HCT116 (cell line): ENCODE results near the gene RGS11. TPM values are rescaled to one million over a fixed set of nuclear protein-coding genes. Genes with fewer than 3 reads are reported as not detected.

Experiments used
- ATAC-seq: fragments of 200-7000 bp; cut with Tn5 transposase; 2 replicates; pipeline ENCODE4 v1.9.1; 2020; ENCODE audit warnings: mild to moderate bottlenecking, moderate library complexity
- BruUV-seq: library from RNA; stranded (reverse); fragments of 400-500 nt; replicated peaks from 2 replicates; lab custom pipeline; 2021; lab: Mats Ljungman, UMichigan
- CTCF ChIA-PET: fragments of 300-600 bp; sonication (Branson Sonifier 250); formaldehyde crosslinking; loops from one replicate; lab custom pipeline; 2021; ENCODE audit warnings: antibody characterized with exemption; lab: Charles Lee
- POLR2A ChIA-PET: fragments of 300-600, 350-600 bp; sonication (Branson Sonifier 250); formaldehyde crosslinking; loops from one replicate; lab custom pipeline; 2021; ENCODE audit warnings: antibody characterized with exemption; lab: Charles Lee
- RAD21 ChIA-PET, 2 experiments: fragments of 300-600 bp; sonication (Branson Sonifier 250); formaldehyde crosslinking; loops; one replicate each; lab custom pipeline; 2023; ENCODE audit warnings: low total read pairs in 2 of 2; ENCODE audit not compliant: uncharacterized antibody in 2 of 2, unreplicated experiment in 2 of 2, low non-redundant PET in 1 of 2; lab: Charles Lee
- DNase-seq: peaks from one replicate; pipeline ENCODE4 v3.0.0-alpha.2; 2010; ENCODE audit warnings: low read depth, low spot score
- H2AFZ ChIP-seq: fragments of 200-600 bp; shearing (Covaris generic), sonication (generic); 2 replicates; pipeline ENCODE4 v1.6.1; 2017; ENCODE audit warnings: low read depth, mixed run types, mixed read lengths, antibody characterized with exemption, low read length; ENCODE audit not compliant: poor library complexity, severe bottlenecking
- H3K27ac ChIP-seq: 2 replicates; pipeline ENCODE4 v1.5.1; 2012; ENCODE audit warnings: low read depth, low read length
- H3K27me3 ChIP-seq: fragments of 200-600 bp; sonication (generic); 2 replicates; pipeline ENCODE4 v1.6.1; 2016; ENCODE audit warnings: mixed run types, low read length, mixed read lengths; ENCODE audit not compliant: insufficient read depth
- H3K36me3 ChIP-seq, 2 experiments: fragments of 200-500 bp in 1 of 2; fragments of 200-600 bp in 1 of 2; sonication (Bioruptor generic) in 1 of 2; sonication (generic) in 1 of 2; 2 replicates each; pipeline versions ENCODE4 v1.5.1 to v1.6.1; 2014 to 2016; ENCODE audit warnings: low read length in 2 of 2, inconsistent platforms in 1 of 2, mixed read lengths in 1 of 2, mixed run types in 1 of 2; ENCODE audit not compliant: insufficient read depth in 2 of 2, control insufficient read depth in 1 of 2
- H3K4me1 ChIP-seq, 2 experiments: fragments of 200-600 bp in 1 of 2; sonication (generic) in 1 of 2; 2 replicates each; pipeline versions ENCODE4 v1.5.1 to v1.6.1; 2012 to 2017; ENCODE audit warnings: low read length in 2 of 2, inconsistent platforms in 1 of 2, mild to moderate bottlenecking in 1 of 2, mixed read lengths in 1 of 2, mixed run types in 1 of 2, moderate library complexity in 1 of 2; ENCODE audit not compliant: insufficient read depth in 2 of 2, control insufficient read depth in 1 of 2
- H3K4me2 ChIP-seq: fragments of 200-600 bp; sonication (generic); 2 replicates; pipeline ENCODE4 v1.6.1; 2017; ENCODE audit warnings: mixed run types, low read length, mixed read lengths
- H3K4me3 ChIP-seq, 2 experiments: fragments of 200-600 bp in 1 of 2; sonication (generic) in 1 of 2; replicated peaks in 1 of 2; 2 replicates each; pipeline ENCODE4 v1.5.1; 2011 to 2016; ENCODE audit warnings: low read length in 2 of 2, control low read depth in 1 of 2, low read depth in 1 of 2, mild to moderate bottlenecking in 1 of 2, mixed read lengths in 1 of 2, mixed run types in 1 of 2
- H3K79me2 ChIP-seq: fragments of 200-600 bp; sonication (generic); 2 replicates; pipeline ENCODE4 v1.6.1; 2017; ENCODE audit warnings: mild to moderate bottlenecking, mixed run types, low read length, moderate library complexity, mixed read lengths; ENCODE audit not compliant: insufficient read depth
- H3K9ac ChIP-seq: fragments of 200-600 bp; sonication (generic); 2 replicates; pipeline ENCODE4 v1.6.1; 2016; ENCODE audit warnings: low read length, mixed read lengths
- H3K9me2 ChIP-seq: fragments of 200-600 bp; sonication (generic), shearing (Covaris generic); 2 replicates; pipeline ENCODE4 v1.6.1; 2017; ENCODE audit warnings: mixed run types, mild to moderate bottlenecking, moderate library complexity; ENCODE audit not compliant: insufficient read depth
- H3K9me3 ChIP-seq, 2 experiments: fragments of 200-500 bp in 1 of 2; fragments of 200-600 bp in 1 of 2; sonication (Bioruptor generic) in 1 of 2; sonication (generic) in 1 of 2; 2 replicates each; pipeline ENCODE4 v1.6.1; 2014 to 2017; ENCODE audit warnings: low read length in 2 of 2, mixed read lengths in 2 of 2, inconsistent platforms in 1 of 2, low read depth in 1 of 2, mild to moderate bottlenecking in 1 of 2, mixed run types in 1 of 2, moderate library complexity in 1 of 2; ENCODE audit not compliant: control insufficient read depth in 1 of 2, insufficient read depth in 1 of 2
- H4K20me1 ChIP-seq: fragments of 200-600 bp; sonication (generic), shearing (Covaris generic); 2 replicates; pipeline ENCODE4 v1.6.1; 2017; ENCODE audit warnings: mixed run types, mild to moderate bottlenecking, moderate library complexity; ENCODE audit not compliant: insufficient read depth
- JUND ChIP-seq: IDR thresholded peaks from 2 replicates; pipeline ENCODE4 v1.6.1; 2012
- SP1 ChIP-seq: IDR thresholded peaks from 2 replicates; pipeline ENCODE4 v1.6.1; 2012; ENCODE audit warnings: low read depth
- intact Hi-C: fragments of 100-400 bp; cut with micrococcal nuclease; formaldehyde crosslinking; loops from 2 replicates; pipeline ENCODE4 v1.10.0; 2022
- total RNA-seq: library from RNA; stranded (reverse); gene quantifications from one replicate; pipeline ENCODE4 v1.2.1, GENCODE V29; 2021; ENCODE audit not compliant: unreplicated experiment
- TF ChIP-seq, protein P1 (sequence below): IDR thresholded peaks from 2 replicates; pipeline ENCODE4 v1.6.1; 2011; ENCODE audit warnings: mild to moderate bottlenecking, low read length, moderate library complexity; ENCODE audit not compliant: insufficient replicate concordance; ENCODE audit errors: extremely low read depth
- TF ChIP-seq, protein P2 (sequence below), 3 experiments: fragments of 200-600 bp in 1 of 3; sonication (generic) in 1 of 3; IDR thresholded peaks in 2 of 3; conservative IDR thresholded peaks in 1 of 3; 2 replicates each; pipeline ENCODE4 v1.5.1; 2012 to 2017; ENCODE audit warnings: low read depth in 2 of 3, low read length in 2 of 3, antibody characterized with exemption in 1 of 3, borderline replicate concordance in 1 of 3, control low read depth in 1 of 3, mild to moderate bottlenecking in 1 of 3, mixed read lengths in 1 of 3, mixed run types in 1 of 3, moderate library complexity in 1 of 3; ENCODE audit not compliant: insufficient read depth in 1 of 3

RGS11 gene
- total RNA-seq, 1 experiment from 2014 or later = not detected

- no peak overlapping the region for H3K4me3 ChIP-seq
- no peak overlapping the region for H3K27ac ChIP-seq
- no peak overlapping the region for H3K4me2 ChIP-seq
- H3K4me1 ChIP-seq = no peaks in the 10 kb centered on the region
- intact Hi-C loops = no loop called here
- no peaks in the 10 kb centered on the region for H3K27me3 ChIP-seq
- ATAC-seq (no peak), DNase-seq (no peak)
- CTCF ChIA-PET = no interaction called here
- H3K9me2 ChIP-seq = no peaks in the 10 kb centered on the region
- H3K79me2 ChIP-seq = no peaks in the 10 kb centered on the region
- H3K9me3 ChIP-seq = no peaks in the 10 kb centered on the region
- RAD21 ChIA-PET = no interaction called here
- no peak overlapping the region for H3K9ac ChIP-seq
- POLR2A ChIA-PET = no interaction called here
- H2AFZ ChIP-seq = no peak overlapping the region
- BruUV-seq = no TSS peak
- H3K36me3 ChIP-seq = no peaks in the 10 kb centered on the region
- no peaks in the 10 kb centered on the region for H4K20me1 ChIP-seq
- TF ChIP-seq SP1 (no peak), JUND (no peak)
- TF ChIP-seq, protein P1, sequence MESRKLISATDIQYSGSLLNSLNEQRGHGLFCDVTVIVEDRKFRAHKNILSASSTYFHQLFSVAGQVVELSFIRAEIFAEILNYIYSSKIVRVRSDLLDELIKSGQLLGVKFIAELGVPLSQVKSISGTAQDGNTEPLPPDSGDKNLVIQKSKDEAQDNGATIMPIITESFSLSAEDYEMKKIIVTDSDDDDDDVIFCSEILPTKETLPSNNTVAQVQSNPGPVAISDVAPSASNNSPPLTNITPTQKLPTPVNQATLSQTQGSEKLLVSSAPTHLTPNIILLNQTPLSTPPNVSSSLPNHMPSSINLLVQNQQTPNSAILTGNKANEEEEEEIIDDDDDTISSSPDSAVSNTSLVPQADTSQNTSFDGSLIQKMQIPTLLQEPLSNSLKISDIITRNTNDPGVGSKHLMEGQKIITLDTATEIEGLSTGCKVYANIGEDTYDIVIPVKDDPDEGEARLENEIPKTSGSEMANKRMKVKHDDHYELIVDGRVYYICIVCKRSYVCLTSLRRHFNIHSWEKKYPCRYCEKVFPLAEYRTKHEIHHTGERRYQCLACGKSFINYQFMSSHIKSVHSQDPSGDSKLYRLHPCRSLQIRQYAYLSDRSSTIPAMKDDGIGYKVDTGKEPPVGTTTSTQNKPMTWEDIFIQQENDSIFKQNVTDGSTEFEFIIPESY = no peak
- TF ChIP-seq, protein P2, sequence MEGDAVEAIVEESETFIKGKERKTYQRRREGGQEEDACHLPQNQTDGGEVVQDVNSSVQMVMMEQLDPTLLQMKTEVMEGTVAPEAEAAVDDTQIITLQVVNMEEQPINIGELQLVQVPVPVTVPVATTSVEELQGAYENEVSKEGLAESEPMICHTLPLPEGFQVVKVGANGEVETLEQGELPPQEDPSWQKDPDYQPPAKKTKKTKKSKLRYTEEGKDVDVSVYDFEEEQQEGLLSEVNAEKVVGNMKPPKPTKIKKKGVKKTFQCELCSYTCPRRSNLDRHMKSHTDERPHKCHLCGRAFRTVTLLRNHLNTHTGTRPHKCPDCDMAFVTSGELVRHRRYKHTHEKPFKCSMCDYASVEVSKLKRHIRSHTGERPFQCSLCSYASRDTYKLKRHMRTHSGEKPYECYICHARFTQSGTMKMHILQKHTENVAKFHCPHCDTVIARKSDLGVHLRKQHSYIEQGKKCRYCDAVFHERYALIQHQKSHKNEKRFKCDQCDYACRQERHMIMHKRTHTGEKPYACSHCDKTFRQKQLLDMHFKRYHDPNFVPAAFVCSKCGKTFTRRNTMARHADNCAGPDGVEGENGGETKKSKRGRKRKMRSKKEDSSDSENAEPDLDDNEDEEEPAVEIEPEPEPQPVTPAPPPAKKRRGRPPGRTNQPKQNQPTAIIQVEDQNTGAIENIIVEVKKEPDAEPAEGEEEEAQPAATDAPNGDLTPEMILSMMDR (IDR thresholded peaks at IDR 0.05 in 2 of 3, conservative IDR thresholded peaks at IDR 0.05 in 1 of 3; ENCODE audit: borderline replicate concordance in 1 of 3, insufficient read depth in 1 of 3, low read depth in 2 of 3, low read length in 2 of 3) = no peak
Measured at GRCh38 chr16:287981-288920, 12.5 kb upstream of the RGS11 start.
